HepG2 (cell line): Measurements from ENCODE around the gene MARCHF5. TPM values are rescaled to one million over a fixed set of nuclear protein-coding genes. Genes with fewer than 3 reads are reported as not detected.

Experiments used
- ATF3 ChIP-seq: sonication (generic); formaldehyde crosslinking; IDR thresholded peaks from 2 replicates; pipeline ENCODE4 v1.4.0; 2020; ENCODE audit warnings: missing genetic modification reagents
- ELF4 ChIP-seq: sonication (generic); formaldehyde crosslinking; IDR thresholded peaks from 2 replicates; pipeline ENCODE4 v1.5.0; 2020; ENCODE audit warnings: missing genetic modification reagents, mild to moderate bottlenecking, moderate library complexity, borderline replicate concordance
- MEIS2 ChIP-seq: sonication (generic); formaldehyde crosslinking; IDR thresholded peaks from 2 replicates; pipeline ENCODE4 v1.9.0; 2021; ENCODE audit warnings: mild to moderate bottlenecking, missing genetic modification reagents
- PHF8 ChIP-seq: sonication (generic); formaldehyde crosslinking; IDR thresholded peaks from 2 replicates; pipeline ENCODE4 v1.5.0; 2020; ENCODE audit warnings: missing genetic modification reagents
- RELA ChIP-seq: sonication (generic); formaldehyde crosslinking; IDR thresholded peaks from 2 replicates; pipeline ENCODE4 v1.4.0; 2020; ENCODE audit warnings: missing genetic modification reagents
- SCMH1 ChIP-seq: sonication (generic); formaldehyde crosslinking; IDR thresholded peaks from 2 replicates; pipeline ENCODE4 v1.9.0; 2021; ENCODE audit warnings: missing genetic modification reagents, mild to moderate bottlenecking, borderline replicate concordance
- TEF ChIP-seq: sonication (generic); formaldehyde crosslinking; IDR thresholded peaks from 2 replicates; pipeline ENCODE4 v1.5.0; 2020; ENCODE audit warnings: missing genetic modification reagents
- ZFP41 ChIP-seq: sonication (generic); formaldehyde crosslinking; IDR thresholded peaks from 2 replicates; pipeline ENCODE4 v1.4.0; 2020; ENCODE audit warnings: mild to moderate bottlenecking, missing genetic modification reagents, borderline replicate concordance
- ZHX1 ChIP-seq: sonication (generic); formaldehyde crosslinking; IDR thresholded peaks from 2 replicates; pipeline ENCODE4 v1.8.1; 2022; ENCODE audit warnings: low read depth, mild to moderate bottlenecking, missing genetic modification reagents
- ZNF274 ChIP-seq: sonication (generic); formaldehyde crosslinking; IDR thresholded peaks from 2 replicates; pipeline ENCODE4 v1.5.1; 2020; ENCODE audit warnings: mild to moderate bottlenecking, missing genetic modification reagents
- ZNF367 ChIP-seq: sonication (generic); formaldehyde crosslinking; IDR thresholded peaks from 2 replicates; pipeline ENCODE4 v1.4.0; 2020; ENCODE audit warnings: missing genetic modification reagents, borderline replicate concordance
- ZNF749 ChIP-seq: sonication (generic); formaldehyde crosslinking; IDR thresholded peaks from 2 replicates; pipeline ENCODE4 v1.8.0; 2022; ENCODE audit warnings: mild to moderate bottlenecking, missing genetic modification reagents, moderate library complexity, borderline replicate concordance
- polyA plus RNA-seq, 8 experiments: library from polyadenylated mRNA; depleted of rRNA in 3 of 8; stranded (reverse) in 7 of 8; unstranded in 1 of 8; fragments of >200 nt; fragmentation: Illumina TruSeq in 4 of 8; extraction: Trizol in 4 of 8; gene quantifications; 2 replicates each; pipeline versions ENCODE4 v1.2.1 to v1.2.3, GENCODE V29; 2011 to 2016; ENCODE audit warnings: low read depth in 4 of 8, missing spikeins in 1 of 8, mixed read lengths in 1 of 8; ENCODE audit not compliant: insufficient read depth in 1 of 8
- total RNA-seq, 5 experiments: library from RNA; depleted of rRNA; stranded (reverse); fragments of >200 nt; fragmentation: Illumina TruSeq; extraction: Trizol; gene quantifications; 2 replicates each; pipeline ENCODE4 v1.2.3, GENCODE V29; 2016; ENCODE audit warnings: low read depth in 1 of 5
- TF ChIP-seq, protein P1 (sequence below): sonication (generic); formaldehyde crosslinking; IDR thresholded peaks from 2 replicates; pipeline ENCODE4 v1.5.0; 2020; ENCODE audit warnings: missing genetic modification reagents, mild to moderate bottlenecking, borderline replicate concordance
- TF ChIP-seq, protein P2 (sequence below): IDR thresholded peaks from 2 replicates; pipeline ENCODE4 v1.4.0; 2020; ENCODE audit warnings: mild to moderate bottlenecking, missing genetic modification reagents
- TF ChIP-seq, protein P3 (sequence below): sonication (generic); formaldehyde crosslinking; IDR thresholded peaks from 2 replicates; pipeline ENCODE4 v1.5.0; 2020; ENCODE audit warnings: mild to moderate bottlenecking, missing genetic modification reagents

The MARCHF5 gene
- total and polyA plus RNA-seq, 2 of the 13 experiments (the other 11 are each of a cell fraction or from before 2014, with no cell fraction given): 19.4 to 21.0 TPM

- TF ChIP-seq, protein P1, sequence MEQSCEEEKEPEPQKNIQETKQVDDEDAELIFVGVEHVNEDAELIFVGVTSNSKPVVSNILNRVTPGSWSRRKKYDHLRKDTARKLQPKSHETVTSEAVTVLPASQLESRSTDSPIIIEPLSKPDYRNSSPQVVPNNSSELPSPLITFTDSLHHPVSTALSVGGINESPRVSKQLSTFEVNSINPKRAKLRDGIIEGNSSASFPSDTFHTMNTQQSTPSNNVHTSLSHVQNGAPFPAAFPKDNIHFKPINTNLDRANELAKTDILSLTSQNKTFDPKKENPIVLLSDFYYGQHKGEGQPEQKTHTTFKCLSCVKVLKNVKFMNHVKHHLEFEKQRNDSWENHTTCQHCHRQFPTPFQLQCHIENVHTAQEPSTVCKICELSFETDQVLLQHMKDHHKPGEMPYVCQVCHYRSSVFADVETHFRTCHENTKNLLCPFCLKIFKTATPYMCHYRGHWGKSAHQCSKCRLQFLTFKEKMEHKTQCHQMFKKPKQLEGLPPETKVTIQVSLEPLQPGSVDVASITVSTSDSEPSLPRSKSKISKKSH: no peak
- TF ChIP-seq ZNF749 (CRISPR knock-in tag): no peak
- no peak for TF ChIP-seq RELA (CRISPR knock-in tag)
- no peak for TF ChIP-seq TEF (CRISPR knock-in tag)
- no peak for TF ChIP-seq ELF4 (CRISPR knock-in tag)
- TF ChIP-seq, protein P2, sequence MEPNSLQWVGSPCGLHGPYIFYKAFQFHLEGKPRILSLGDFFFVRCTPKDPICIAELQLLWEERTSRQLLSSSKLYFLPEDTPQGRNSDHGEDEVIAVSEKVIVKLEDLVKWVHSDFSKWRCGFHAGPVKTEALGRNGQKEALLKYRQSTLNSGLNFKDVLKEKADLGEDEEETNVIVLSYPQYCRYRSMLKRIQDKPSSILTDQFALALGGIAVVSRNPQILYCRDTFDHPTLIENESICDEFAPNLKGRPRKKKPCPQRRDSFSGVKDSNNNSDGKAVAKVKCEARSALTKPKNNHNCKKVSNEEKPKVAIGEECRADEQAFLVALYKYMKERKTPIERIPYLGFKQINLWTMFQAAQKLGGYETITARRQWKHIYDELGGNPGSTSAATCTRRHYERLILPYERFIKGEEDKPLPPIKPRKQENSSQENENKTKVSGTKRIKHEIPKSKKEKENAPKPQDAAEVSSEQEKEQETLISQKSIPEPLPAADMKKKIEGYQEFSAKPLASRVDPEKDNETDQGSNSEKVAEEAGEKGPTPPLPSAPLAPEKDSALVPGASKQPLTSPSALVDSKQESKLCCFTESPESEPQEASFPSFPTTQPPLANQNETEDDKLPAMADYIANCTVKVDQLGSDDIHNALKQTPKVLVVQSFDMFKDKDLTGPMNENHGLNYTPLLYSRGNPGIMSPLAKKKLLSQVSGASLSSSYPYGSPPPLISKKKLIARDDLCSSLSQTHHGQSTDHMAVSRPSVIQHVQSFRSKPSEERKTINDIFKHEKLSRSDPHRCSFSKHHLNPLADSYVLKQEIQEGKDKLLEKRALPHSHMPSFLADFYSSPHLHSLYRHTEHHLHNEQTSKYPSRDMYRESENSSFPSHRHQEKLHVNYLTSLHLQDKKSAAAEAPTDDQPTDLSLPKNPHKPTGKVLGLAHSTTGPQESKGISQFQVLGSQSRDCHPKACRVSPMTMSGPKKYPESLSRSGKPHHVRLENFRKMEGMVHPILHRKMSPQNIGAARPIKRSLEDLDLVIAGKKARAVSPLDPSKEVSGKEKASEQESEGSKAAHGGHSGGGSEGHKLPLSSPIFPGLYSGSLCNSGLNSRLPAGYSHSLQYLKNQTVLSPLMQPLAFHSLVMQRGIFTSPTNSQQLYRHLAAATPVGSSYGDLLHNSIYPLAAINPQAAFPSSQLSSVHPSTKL (CRISPR knock-in tag): no peak
- TF ChIP-seq, protein P3, sequence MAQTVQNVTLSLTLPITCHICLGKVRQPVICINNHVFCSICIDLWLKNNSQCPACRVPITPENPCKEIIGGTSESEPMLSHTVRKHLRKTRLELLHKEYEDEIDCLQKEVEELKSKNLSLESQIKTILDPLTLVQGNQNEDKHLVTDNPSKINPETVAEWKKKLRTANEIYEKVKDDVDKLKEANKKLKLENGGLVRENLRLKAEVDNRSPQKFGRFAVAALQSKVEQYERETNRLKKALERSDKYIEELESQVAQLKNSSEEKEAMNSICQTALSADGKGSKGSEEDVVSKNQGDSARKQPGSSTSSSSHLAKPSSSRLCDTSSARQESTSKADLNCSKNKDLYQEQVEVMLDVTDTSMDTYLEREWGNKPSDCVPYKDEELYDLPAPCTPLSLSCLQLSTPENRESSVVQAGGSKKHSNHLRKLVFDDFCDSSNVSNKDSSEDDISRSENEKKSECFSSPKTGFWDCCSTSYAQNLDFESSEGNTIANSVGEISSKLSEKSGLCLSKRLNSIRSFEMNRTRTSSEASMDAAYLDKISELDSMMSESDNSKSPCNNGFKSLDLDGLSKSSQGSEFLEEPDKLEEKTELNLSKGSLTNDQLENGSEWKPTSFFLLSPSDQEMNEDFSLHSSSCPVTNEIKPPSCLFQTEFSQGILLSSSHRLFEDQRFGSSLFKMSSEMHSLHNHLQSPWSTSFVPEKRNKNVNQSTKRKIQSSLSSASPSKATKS (CRISPR knock-in tag): no peak
- TF ChIP-seq ATF3 (CRISPR knock-in tag): no peak
- no peak for TF ChIP-seq SCMH1
- TF ChIP-seq ZNF367 (CRISPR knock-in tag): no peak
- no peak for TF ChIP-seq MEIS2
- TF ChIP-seq ZNF274 (CRISPR knock-in tag): no peak
- TF ChIP-seq PHF8 (CRISPR knock-in tag): no peak
- no peak for TF ChIP-seq ZFP41 (CRISPR knock-in tag)
- no peak for TF ChIP-seq ZHX1 (CRISPR knock-in tag)
These were observed 711 bp upstream of the MARCHF5 start (continued) for GRCh38 chr10:92290076-92290836.
